Measurements from ENCODE around the gene CYTH1. TPM values are rescaled to one million over a fixed set of nuclear protein-coding genes. Genes with fewer than 3 reads are reported as not detected.

CYTH1 gene
- total RNA-seq, 1 experiment from 2014 or later, result 34.3 TPM

DNA sequence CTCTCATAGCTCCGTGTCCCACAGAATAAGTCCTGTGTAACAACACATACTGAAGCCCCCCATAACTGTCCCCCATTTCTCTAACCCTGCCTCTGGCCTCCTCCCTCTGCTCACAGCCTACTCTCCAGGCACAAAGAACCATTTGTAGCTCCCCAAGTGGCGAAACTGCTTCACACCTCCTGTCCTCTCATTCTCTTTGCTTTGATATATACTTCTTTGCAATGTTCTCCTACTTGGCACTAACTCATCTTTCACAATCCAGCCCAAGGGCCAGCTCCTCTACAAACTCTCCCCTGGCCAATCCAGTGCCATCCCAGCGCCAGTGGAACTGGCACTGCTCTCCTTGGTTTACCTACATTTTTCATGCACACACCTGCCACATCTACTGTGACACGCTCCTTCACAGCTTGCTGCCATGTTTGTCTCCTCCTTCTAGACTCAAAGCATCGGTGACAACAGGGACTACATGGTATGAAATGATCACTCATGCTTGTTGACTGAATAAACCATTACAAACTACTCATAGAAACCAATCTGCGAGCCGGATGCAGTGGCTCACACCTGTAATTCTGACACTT is 12.8 kb downstream of the CYTH1 start:
- Histone ChIP-seq H3K9me3 (ENCODE audit: control insufficient read depth in 1 of 2, insufficient read depth in 1 of 2, low read depth in 1 of 2, low read length in 2 of 2) (no peaks in the 10 kb centered on the region), H3K9me2 (ENCODE audit: insufficient read depth) (no peaks in the 10 kb centered on the region), H2AFZ (ENCODE audit: low read depth, low read length, poor library complexity, severe bottlenecking) (no peak overlapping the region), H3K4me2 (ENCODE audit: low read length) (no peak overlapping the region), H3K9ac (ENCODE audit: low read length) (no peak overlapping the region), H3K27me3 (ENCODE audit: insufficient read depth, low read length) (no peaks in the 10 kb centered on the region), H3K36me3 (ENCODE audit: control insufficient read depth in 1 of 2, insufficient read depth in 2 of 2, low read length in 2 of 2) (no peaks in the 10 kb centered on the region), H3K4me3 (replicated peaks in 1 of 2; ENCODE audit: low read depth in 1 of 2, low read length in 2 of 2) (no peak overlapping the region), H3K27ac (ENCODE audit: low read depth, low read length) (no peak overlapping the region), H3K79me2 (ENCODE audit: insufficient read depth, low read length) (peaks cover 41% of the 10 kb centered on the region), H4K20me1 (ENCODE audit: insufficient read depth) (no peaks in the 10 kb centered on the region; the same call in 1 of the 2 replicates), H3K4me1 (ENCODE audit: control insufficient read depth in 1 of 2, insufficient read depth in 2 of 2, low read length in 2 of 2) (peaks cover 28 to 45% of the 10 kb centered on the region in 2 experiments)
- intact Hi-C loops (cut with micrococcal nuclease), result no loop called here
- no TSS peak for BruUV-seq (replicated peaks)
- ChIA-PET CTCF (interaction anchor here (0.6 to 1.1 kb wide), 4 partner anchors 10 to 55 kb away, joined by 3 to 5 read pairs (median 4); no protein-coding TSS in a partner anchor), POLR2A (interaction anchor here (1.0 kb wide), 1 partner anchor 33 kb away, joined by 4 read pairs; no protein-coding TSS in a partner anchor), RAD21 (ENCODE audit: low non-redundant PET in 1 of 2, low total read pairs in 2 of 2, uncharacterized antibody in 2 of 2, unreplicated experiment in 2 of 2) (no interaction called here)
- TF ChIP-seq RAD21 (IDR thresholded peaks at IDR 0.05; ENCODE audit: low read depth), result no peak
- TF ChIP-seq, protein P1, sequence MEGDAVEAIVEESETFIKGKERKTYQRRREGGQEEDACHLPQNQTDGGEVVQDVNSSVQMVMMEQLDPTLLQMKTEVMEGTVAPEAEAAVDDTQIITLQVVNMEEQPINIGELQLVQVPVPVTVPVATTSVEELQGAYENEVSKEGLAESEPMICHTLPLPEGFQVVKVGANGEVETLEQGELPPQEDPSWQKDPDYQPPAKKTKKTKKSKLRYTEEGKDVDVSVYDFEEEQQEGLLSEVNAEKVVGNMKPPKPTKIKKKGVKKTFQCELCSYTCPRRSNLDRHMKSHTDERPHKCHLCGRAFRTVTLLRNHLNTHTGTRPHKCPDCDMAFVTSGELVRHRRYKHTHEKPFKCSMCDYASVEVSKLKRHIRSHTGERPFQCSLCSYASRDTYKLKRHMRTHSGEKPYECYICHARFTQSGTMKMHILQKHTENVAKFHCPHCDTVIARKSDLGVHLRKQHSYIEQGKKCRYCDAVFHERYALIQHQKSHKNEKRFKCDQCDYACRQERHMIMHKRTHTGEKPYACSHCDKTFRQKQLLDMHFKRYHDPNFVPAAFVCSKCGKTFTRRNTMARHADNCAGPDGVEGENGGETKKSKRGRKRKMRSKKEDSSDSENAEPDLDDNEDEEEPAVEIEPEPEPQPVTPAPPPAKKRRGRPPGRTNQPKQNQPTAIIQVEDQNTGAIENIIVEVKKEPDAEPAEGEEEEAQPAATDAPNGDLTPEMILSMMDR (IDR thresholded peaks at IDR 0.05 in 2 of 3, conservative IDR thresholded peaks at IDR 0.05 in 1 of 3; ENCODE audit: borderline replicate concordance in 1 of 3, insufficient read depth in 1 of 3, low read depth in 2 of 3, low read length in 2 of 3), result peak in 2 of 3 experiments; percentile 27 to 46; a peak in 3 of 6 replicates
- ATAC-seq (peak; percentile 58), DNase-seq (ENCODE audit: low read depth, low spot score) (no peak)

- Histone ChIP-seq H3K9ac (ENCODE audit: low read length) (no peak overlapping the region), H3K4me2 (ENCODE audit: low read length) (no peak overlapping the region), H3K27ac (ENCODE audit: low read depth, low read length) (no peak overlapping the region), H4K20me1 (ENCODE audit: insufficient read depth) (no peaks in the 10 kb centered on the region; the same call in 1 of the 2 replicates), H3K4me3 (replicated peaks in 1 of 2; ENCODE audit: low read depth in 1 of 2, low read length in 2 of 2) (no peak overlapping the region), H3K36me3 (ENCODE audit: control insufficient read depth in 1 of 2, insufficient read depth in 2 of 2, low read length in 2 of 2) (no peaks in the 10 kb centered on the region), H3K9me3 (ENCODE audit: control insufficient read depth in 1 of 2, insufficient read depth in 1 of 2, low read depth in 1 of 2, low read length in 2 of 2) (no peaks in the 10 kb centered on the region), H2AFZ (ENCODE audit: low read depth, low read length, poor library complexity, severe bottlenecking) (no peak overlapping the region), H3K9me2 (ENCODE audit: insufficient read depth) (no peaks in the 10 kb centered on the region), H3K4me1 (ENCODE audit: control insufficient read depth in 1 of 2, insufficient read depth in 2 of 2, low read length in 2 of 2) (peaks cover 14 to 32% of the 10 kb centered on the region in 2 experiments), H3K79me2 (ENCODE audit: insufficient read depth, low read length) (peaks cover 40% of the 10 kb centered on the region), H3K27me3 (ENCODE audit: insufficient read depth, low read length) (no peaks in the 10 kb centered on the region)
- ATAC-seq (no peak), DNase-seq (ENCODE audit: low read depth, low spot score) (no peak)
- POLR2A ChIA-PET, result interaction anchor here (0.6 kb wide), 1 partner anchor 10 kb away, joined by 3 read pairs; no protein-coding TSS in a partner anchor
- no peak for TF ChIP-seq TCF7L2 (IDR thresholded peaks at IDR 0.05; ENCODE audit: borderline replicate concordance, extremely low read depth, insufficient read depth, insufficient read length)
- RAD21 ChIA-PET (ENCODE audit: low non-redundant PET in 1 of 2, low total read pairs in 2 of 2, uncharacterized antibody in 2 of 2, unreplicated experiment in 2 of 2), result no interaction called here
- CTCF ChIA-PET, result no interaction called here
- no TSS peak for BruUV-seq (replicated peaks)
- intact Hi-C loops (cut with micrococcal nuclease), result no loop called here
Measured at GRCh38 chr17:78767806-78768205, 14.3 kb downstream of the CYTH1 start.

All from HCT116 (cell line).